Upper lobe of left lung (tissue), 6 donors: ENCODE data around the gene EHF. TPM values are rescaled to one million over a fixed set of nuclear protein-coding genes. Genes with fewer than 3 reads are reported as not detected.

ENCODE experiments used
- ATAC-seq, 2 donors: fragments of 200-7000 bp; cut with Tn5 transposase; one replicate each; pipeline ENCODE4 v1.9.1; 2022; ENCODE audit warnings: mild to moderate bottlenecking in 2 of 2, moderate library complexity in 2 of 2; ENCODE audit not compliant: low FRiP score in 2 of 2
- DNase-seq, 2 donors: peaks; one replicate each; pipeline ENCODE4 v3.0.0-alpha.2; 2019 to 2020
- H3K27ac ChIP-seq, 4 donors: fragments of 200-600 bp; sonication (generic); one replicate each; pipeline ENCODE4 v1.5.1; 2016 to 2019
- H3K27me3 ChIP-seq, 4 donors: fragments of 200-600 bp; sonication (generic); one replicate each; pipeline ENCODE4 v1.5.1; 2017 to 2019
- H3K36me3 ChIP-seq, 4 donors: fragments of 200-600 bp; sonication (generic); one replicate each; pipeline ENCODE4 v1.5.1; 2016 to 2019
- H3K4me1 ChIP-seq, 4 donors: fragments of 200-600 bp; sonication (generic); one replicate each; pipeline ENCODE4 v1.5.1; 2018 to 2019
- H3K4me3 ChIP-seq, 4 donors: fragments of 200-600 bp; sonication (generic); one replicate each; pipeline ENCODE4 v1.5.1; 2017 to 2019; ENCODE audit warnings: mild to moderate bottlenecking in 2 of 4, moderate library complexity in 1 of 4
- H3K9me3 ChIP-seq, 4 donors: fragments of 200-600 bp; sonication (generic); one replicate each; pipeline ENCODE4 v1.5.1; 2018 to 2019
- CTCF ChIP-seq, 6 experiments: fragments of 450-650 bp in 4 of 6; fragments of 200-600 bp in 2 of 6; sonication (generic) in 2 of 6; IDR thresholded peaks; one replicate each; pipeline ENCODE4 v1.5.1; 2016 to 2019; ENCODE audit warnings: antibody characterized with exemption in 6 of 6
- EP300 ChIP-seq, 4 donors: sonication (generic); formaldehyde crosslinking; IDR thresholded peaks; one replicate each; pipeline ENCODE4 v1.5.1; 2017; ENCODE audit warnings: antibody characterized with exemption in 4 of 4, control low read depth in 2 of 4
- POLR2A ChIP-seq, 4 donors: fragments of 450-650 bp; IDR thresholded peaks; one replicate each; pipeline ENCODE4 v1.5.1; 2016 to 2017; ENCODE audit warnings: antibody characterized with exemption in 4 of 4, mild to moderate bottlenecking in 2 of 4
- POLR2AphosphoS5 ChIP-seq, 2 donors: sonication (generic); formaldehyde crosslinking; IDR thresholded peaks; one replicate each; pipeline ENCODE4 v1.5.1; 2017; ENCODE audit warnings: antibody characterized with exemption in 2 of 2
- WGBS, 2 donors: methylation state at CpG; one replicate each; pipeline ENCODE4 v1.1.5; 2017 to 2018; 5-methylcytosine and 5-hydroxymethylcytosine counted together
- total RNA-seq, 6 donors: library from RNA; depleted of rRNA in 4 of 6; stranded (reverse); fragments of >200 nt in 4 of 6; gene quantifications; one replicate each; pipeline versions ENCODE4 v1.1.0 to v1.2.1, GENCODE V29; 2016 to 2021
- donor health status: DM: no; HTN: no; CAD: no; lungs with moderate emphysema.
- donor health status: DM: no; HTN: yes; CAD: no; lungs with severe emphysema.

EHF gene
- total RNA-seq, 6 donors from 2014 or later: 31.8 to 122 (median 57.7) TPM

GRCh38 chr11:34640050-34640923, 19.4 kb downstream of the EHF start:
- 55 to 56% methylated on average over 6 to 8 of the region's 8 CpGs for WGBS, 2 donors
- H3K9me3 ChIP-seq: no peaks in the 10 kb centered on the region
- ATAC-seq (peak; percentile 74 to 91), DNase-seq (peak in 1 of 2 donors; percentile 87)
- peaks cover 0 to 42% (median 24%) of the 10 kb centered on the region in 4 donors for H3K4me1 ChIP-seq
- H3K36me3 ChIP-seq: no peaks in the 10 kb centered on the region
- H3K4me3 ChIP-seq: no peak overlapping the region
- H3K27ac ChIP-seq: peak overlapping the region; percentile 59 to 77 (median 66)
- no peaks in the 10 kb centered on the region for H3K27me3 ChIP-seq
- TF ChIP-seq POLR2A (IDR thresholded peaks at IDR 0.05) (peak in 1 of 4 donors; percentile 22), POLR2AphosphoS5 (IDR thresholded peaks at IDR 0.05) (peak in 1 of 2 donors; percentile 15), CTCF (IDR thresholded peaks at IDR 0.05) (no peak), EP300 (IDR thresholded peaks at IDR 0.05) (no peak)

- TF ChIP-seq POLR2AphosphoS5 (IDR thresholded peaks at IDR 0.05) (no peak), CTCF (IDR thresholded peaks at IDR 0.05) (no peak), EP300 (IDR thresholded peaks at IDR 0.05) (no peak), POLR2A (IDR thresholded peaks at IDR 0.05) (no peak)
- Histone ChIP-seq H3K27me3 (no peaks in the 10 kb centered on the region), H3K9me3 (no peaks in the 10 kb centered on the region), H3K4me1 (peaks cover 0 to 42% (median 24%) of the 10 kb centered on the region in 4 donors), H3K4me3 (no peak overlapping the region), H3K36me3 (no peaks in the 10 kb centered on the region), H3K27ac (peak overlapping the region; percentile 59 to 77 (median 66))
- ATAC-seq (no peak), DNase-seq (no peak)
- WGBS, 2 donors: 43 to 61% methylated on average over 1 to 2 of the region's 2 CpGs
Observed at GRCh38 chr11:34640924-34641275, 20.0 kb downstream of the EHF start.

- Histone ChIP-seq H3K27me3 (no peaks in the 10 kb centered on the region), H3K27ac (peak overlapping the region; percentile 59 to 77 (median 66)), H3K4me3 (no peak overlapping the region), H3K9me3 (no peaks in the 10 kb centered on the region), H3K36me3 (no peaks in the 10 kb centered on the region), H3K4me1 (peaks cover 0 to 42% (median 24%) of the 10 kb centered on the region in 4 donors)
- no peak for TF ChIP-seq POLR2AphosphoS5 (IDR thresholded peaks at IDR 0.05)
- TF ChIP-seq POLR2A (IDR thresholded peaks at IDR 0.05): no peak
- no peak for TF ChIP-seq CTCF (IDR thresholded peaks at IDR 0.05)
- no peak for TF ChIP-seq EP300 (IDR thresholded peaks at IDR 0.05)
- no peak for ATAC-seq
- no peak for DNase-seq
- WGBS, 2 donors: 51 to 56% methylated on average over 5 of the region's 5 CpGs
Observed at GRCh38 chr11:34641456-34641855, 20.6 kb downstream of the EHF start.

GRCh38 chr11:34642001-34642554, 21.2 kb downstream of the EHF start:
- no peak for TF ChIP-seq EP300 (IDR thresholded peaks at IDR 0.05)
- no peak for TF ChIP-seq POLR2AphosphoS5 (IDR thresholded peaks at IDR 0.05)
- no peak for TF ChIP-seq CTCF (IDR thresholded peaks at IDR 0.05)
- TF ChIP-seq POLR2A (IDR thresholded peaks at IDR 0.05): no peak
- 65 to 66% methylated on average over 6 of the region's 6 CpGs for WGBS, 2 donors
- Histone ChIP-seq H3K4me1 (peaks cover 0 to 40% (median 23%) of the 10 kb centered on the region in 4 donors), H3K9me3 (no peaks in the 10 kb centered on the region), H3K27me3 (no peaks in the 10 kb centered on the region), H3K4me3 (no peak overlapping the region), H3K36me3 (peaks cover 0 to 2% (median 0%) of the 10 kb centered on the region in 4 donors), H3K27ac (peak overlapping the region in 3 of 4 donors; percentile 62 to 77 (median 70))
- no peak for DNase-seq
- no peak for ATAC-seq
